Measurements from ENCODE around the gene RSU1.

The RSU1 gene

GRCh38 chr10:16728266-16728665 is 89.0 kb downstream of the RSU1 start:
- no peak for DNase-seq

- DNase-seq = no peak
Measured at GRCh38 chr10:16727666-16728065, 89.6 kb downstream of the RSU1 start.

- peak; percentile 9 for DNase-seq
Measured at GRCh38 chr10:16724509-16724908, 92.7 kb downstream of the RSU1 start.

- DNase-seq = no peak
Measured at GRCh38 chr10:16720812-16721211, 96.4 kb downstream of the RSU1 start.

GRCh38 chr10:16717622-16718395 is 99.4 kb downstream of the RSU1 start:
- peak; percentile 1 for DNase-seq

GRCh38 chr10:16716051-16716450 is 101.2 kb downstream of the RSU1 start:
- no peak for DNase-seq

- DNase-seq = no peak
Measured at GRCh38 chr10:16713290-16713689, 103.9 kb downstream of the RSU1 start.

GRCh38 chr10:16712883-16713282 is 104.3 kb downstream of the RSU1 start:
- no peak for DNase-seq

- no peak for DNase-seq
Measured at GRCh38 chr10:16700331-16700730, 116.9 kb downstream of the RSU1 start.

GRCh38 chr10:16699435-16700057 is 117.7 kb downstream of the RSU1 start:
- no peak for DNase-seq

- DNase-seq = no peak
Measured at GRCh38 chr10:16698461-16698860, 118.8 kb downstream of the RSU1 start.

GRCh38 chr10:16690417-16690816 is 126.8 kb downstream of the RSU1 start:
- DNase-seq = no peak

GRCh38 chr10:16689696-16690095 is 127.5 kb downstream of the RSU1 start:
- DNase-seq = no peak

GRCh38 chr10:16689227-16689626 is 128.0 kb downstream of the RSU1 start:
- DNase-seq = no peak

GRCh38 chr10:16686054-16686902 is 130.9 kb downstream of the RSU1 start:
- no peak for DNase-seq

GRCh38 chr10:16685551-16685950 is 131.7 kb downstream of the RSU1 start:
- DNase-seq = no peak

- peak; percentile 43 for DNase-seq
Measured at GRCh38 chr10:16681521-16681920, 135.7 kb downstream of the RSU1 start.

GRCh38 chr10:16679511-16679910 is 137.7 kb downstream of the RSU1 start:
- DNase-seq = no peak

- DNase-seq = no peak
Measured at GRCh38 chr10:16675334-16675733, 141.9 kb downstream of the RSU1 start.

GRCh38 chr10:16674147-16674703 is 143.0 kb downstream of the RSU1 start:
- DNase-seq = no peak

- no peak for DNase-seq
Measured at GRCh38 chr10:16673443-16673842, 143.8 kb downstream of the RSU1 start.

GRCh38 chr10:16663444-16663843 is 153.8 kb downstream of the RSU1 start:
- DNase-seq = no peak

- DNase-seq = no peak
Measured at GRCh38 chr10:16662923-16663322, 154.3 kb downstream of the RSU1 start.
